WTC11 (cell line): ENCODE results near the gene SLAMF6. TPM values are rescaled to one million over a fixed set of nuclear protein-coding genes. Genes with fewer than 3 reads are reported as not detected.

ENCODE experiments used
- ATAC-seq: fragments of 200-7000 bp; cut with Tn5 transposase; 2 replicates; pipeline ENCODE4 v1.10.0; 2021; ENCODE audit warnings: mild to moderate bottlenecking, moderate library complexity
- CTCF ChIA-PET: fragments of 300-600 bp; sonication (Branson Sonifier 250); formaldehyde crosslinking; loops from one replicate; lab custom pipeline; 2021; ENCODE audit warnings: antibody characterized with exemption; lab: Charles Lee
- POLR2A ChIA-PET: fragments of 350-600 bp; sonication (Branson Sonifier 250); formaldehyde crosslinking; loops from one replicate; lab custom pipeline; 2021; ENCODE audit warnings: antibody characterized with exemption; lab: Charles Lee
- DNase-seq: peaks from one replicate; pipeline ENCODE4 v3.0.0; 2021; ENCODE audit warnings: low spot score
- H3K27ac Mint-ChIP-seq: 2 replicates; pipeline ENCODE4 v1.8.0; 2021; ENCODE audit warnings: mixed read lengths
- H3K27me3 Mint-ChIP-seq: 2 replicates; pipeline ENCODE4 v1.8.0; 2021; ENCODE audit warnings: low read depth, mild to moderate bottlenecking, moderate library complexity, mixed read lengths
- H3K36me3 Mint-ChIP-seq: 2 replicates; pipeline ENCODE4 v1.8.0; 2021; ENCODE audit warnings: mixed read lengths
- H3K4me1 Mint-ChIP-seq: 2 replicates; pipeline ENCODE4 v1.8.0; 2022; ENCODE audit warnings: mixed read lengths
- H3K4me3 Mint-ChIP-seq: 2 replicates; pipeline ENCODE4 v1.8.0; 2021; ENCODE audit warnings: mild to moderate bottlenecking, moderate library complexity, mixed read lengths
- H3K9me3 Mint-ChIP-seq: 2 replicates; pipeline ENCODE4 v1.8.0; 2021; ENCODE audit warnings: mixed read lengths
- CBFB ChIP-seq: sonication (generic); formaldehyde crosslinking; IDR thresholded peaks from 2 replicates; pipeline ENCODE4 v1.8.1; 2022; ENCODE audit warnings: mild to moderate bottlenecking, low read depth, missing genetic modification reagents
- ESRRA ChIP-seq: sonication (generic); formaldehyde crosslinking; IDR thresholded peaks from 2 replicates; pipeline ENCODE4 v1.8.1; 2022; ENCODE audit warnings: mild to moderate bottlenecking, missing genetic modification reagents, borderline replicate concordance
- ETV6 ChIP-seq: sonication (generic); formaldehyde crosslinking; IDR thresholded peaks from 2 replicates; pipeline ENCODE4 v1.8.1; 2022; ENCODE audit warnings: mild to moderate bottlenecking, missing genetic modification reagents
- IRF2 ChIP-seq: sonication (generic); formaldehyde crosslinking; IDR thresholded peaks from 2 replicates; pipeline ENCODE4 v1.8.0; 2022; ENCODE audit warnings: low read depth, missing genetic modification reagents, borderline replicate concordance
- NFYB ChIP-seq: sonication (generic); formaldehyde crosslinking; conservative IDR thresholded peaks from 2 replicates; pipeline ENCODE4 v1.8.0; 2022; ENCODE audit warnings: low read depth, missing genetic modification reagents
- RELA ChIP-seq: sonication (generic); formaldehyde crosslinking; IDR thresholded peaks from 2 replicates; pipeline ENCODE4 v1.8.1; 2022; ENCODE audit warnings: missing genetic modification reagents, mild to moderate bottlenecking, borderline replicate concordance
- SMAD3 ChIP-seq: sonication (generic); formaldehyde crosslinking; IDR thresholded peaks from 2 replicates; pipeline ENCODE4 v1.8.0; 2022; ENCODE audit warnings: missing genetic modification reagents, mild to moderate bottlenecking, borderline replicate concordance
- total RNA-seq: library from RNA; stranded (reverse); gene quantifications from 3 replicates; pipeline ENCODE4 v1.2.3, GENCODE V29; 2021
- TF ChIP-seq, protein P1 (sequence below): sonication (generic); formaldehyde crosslinking; IDR thresholded peaks from 2 replicates; pipeline ENCODE4 v1.8.1; 2022; ENCODE audit warnings: low read depth, missing genetic modification reagents, borderline replicate concordance
- TF ChIP-seq, protein P2 (sequence below): fragments of 250-450 bp; sonication (Bioruptor Pico); conservative IDR thresholded peaks from 2 replicates; pipeline ENCODE4 v1.9.0; 2021; ENCODE audit warnings: mild to moderate bottlenecking
- TF ChIP-seq, protein P3 (sequence below): sonication (generic); formaldehyde crosslinking; IDR thresholded peaks from 2 replicates; pipeline ENCODE4 v1.8.0; 2023; ENCODE audit warnings: missing genetic modification reagents
- TF ChIP-seq, protein P4 (sequence below): sonication (generic); formaldehyde crosslinking; IDR thresholded peaks from 2 replicates; pipeline ENCODE4 v1.8.1; 2022; ENCODE audit warnings: missing genetic modification reagents, borderline replicate concordance
- TF ChIP-seq, protein P5 (sequence below): sonication (generic); formaldehyde crosslinking; IDR thresholded peaks from 2 replicates; pipeline ENCODE4 v1.8.1; 2022; ENCODE audit warnings: mild to moderate bottlenecking, moderate library complexity, missing genetic modification reagents
- TF ChIP-seq, protein P6 (sequence below): sonication (generic); formaldehyde crosslinking; IDR thresholded peaks from 2 replicates; pipeline ENCODE4 v1.8.1; 2023; ENCODE audit warnings: mild to moderate bottlenecking, moderate library complexity, missing genetic modification reagents
- TF ChIP-seq, protein P7 (sequence below): sonication (generic); formaldehyde crosslinking; IDR thresholded peaks from 2 replicates; pipeline ENCODE4 v1.8.0; 2023; ENCODE audit warnings: missing genetic modification reagents, mild to moderate bottlenecking, borderline replicate concordance

The SLAMF6 gene
- total RNA-seq, 1 experiment from 2014 or later, result not detected

DNA sequence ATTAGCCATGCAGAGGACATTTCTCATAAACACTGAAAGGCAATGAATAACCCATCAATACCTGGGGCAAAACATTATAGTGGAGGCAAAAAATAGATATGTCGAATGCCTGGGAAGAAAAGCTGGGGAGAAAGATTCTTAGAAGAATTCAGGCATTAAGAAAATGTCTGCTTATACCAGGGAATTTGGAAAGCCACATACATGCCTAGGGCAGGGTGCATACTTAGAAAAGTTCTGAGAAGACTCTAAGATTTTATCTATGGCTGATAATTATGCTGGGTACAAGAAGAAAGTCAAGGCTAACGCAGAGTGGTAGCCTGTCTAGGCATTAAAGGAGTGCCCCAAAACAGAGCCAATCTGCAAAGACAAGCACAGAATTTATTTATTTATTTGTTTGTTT, 18.4 kb downstream of the SLAMF6 start (continued):
- TF ChIP-seq, protein P1, sequence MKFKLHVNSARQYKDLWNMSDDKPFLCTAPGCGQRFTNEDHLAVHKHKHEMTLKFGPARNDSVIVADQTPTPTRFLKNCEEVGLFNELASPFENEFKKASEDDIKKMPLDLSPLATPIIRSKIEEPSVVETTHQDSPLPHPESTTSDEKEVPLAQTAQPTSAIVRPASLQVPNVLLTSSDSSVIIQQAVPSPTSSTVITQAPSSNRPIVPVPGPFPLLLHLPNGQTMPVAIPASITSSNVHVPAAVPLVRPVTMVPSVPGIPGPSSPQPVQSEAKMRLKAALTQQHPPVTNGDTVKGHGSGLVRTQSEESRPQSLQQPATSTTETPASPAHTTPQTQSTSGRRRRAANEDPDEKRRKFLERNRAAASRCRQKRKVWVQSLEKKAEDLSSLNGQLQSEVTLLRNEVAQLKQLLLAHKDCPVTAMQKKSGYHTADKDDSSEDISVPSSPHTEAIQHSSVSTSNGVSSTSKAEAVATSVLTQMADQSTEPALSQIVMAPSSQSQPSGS (CRISPR knock-in tag), result no peak
- TF ChIP-seq ESRRA, result no peak
- TF ChIP-seq, protein P2, sequence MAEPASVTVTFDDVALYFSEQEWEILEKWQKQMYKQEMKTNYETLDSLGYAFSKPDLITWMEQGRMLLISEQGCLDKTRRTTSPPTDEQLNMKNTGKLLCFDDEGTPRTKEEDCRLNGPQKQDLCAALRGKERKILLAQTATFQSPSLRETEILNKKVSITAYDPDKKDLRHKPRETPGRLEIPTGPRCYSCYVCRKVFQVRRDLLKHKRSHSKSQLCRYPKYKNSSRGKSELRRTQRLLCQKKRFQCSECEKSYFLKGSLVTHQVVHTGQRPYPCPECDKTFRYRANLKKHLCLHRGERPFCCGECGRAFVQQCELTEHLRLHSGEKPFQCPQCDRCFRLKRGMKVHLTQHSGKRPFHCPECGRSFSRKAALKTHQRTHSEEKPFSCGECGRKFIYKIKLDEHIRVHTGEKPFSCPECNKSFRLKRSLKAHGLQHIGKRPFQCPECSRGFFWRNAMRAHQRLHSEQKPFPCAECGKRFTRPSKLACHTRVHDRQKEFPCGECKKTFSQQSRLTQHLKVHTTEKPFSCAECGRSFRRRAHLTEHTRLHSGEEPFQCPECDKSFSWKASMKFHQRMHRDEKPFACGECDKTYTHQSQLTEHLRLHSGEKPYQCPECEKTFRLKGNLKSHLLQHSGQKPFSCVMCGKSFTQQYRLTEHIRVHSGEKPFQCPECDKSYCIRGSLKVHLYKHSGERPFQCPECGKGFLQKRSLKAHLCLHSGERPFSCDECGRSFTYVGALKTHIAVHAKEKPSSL, result no peak
- TF ChIP-seq, all 79 proteins: peak for 0

DNA sequence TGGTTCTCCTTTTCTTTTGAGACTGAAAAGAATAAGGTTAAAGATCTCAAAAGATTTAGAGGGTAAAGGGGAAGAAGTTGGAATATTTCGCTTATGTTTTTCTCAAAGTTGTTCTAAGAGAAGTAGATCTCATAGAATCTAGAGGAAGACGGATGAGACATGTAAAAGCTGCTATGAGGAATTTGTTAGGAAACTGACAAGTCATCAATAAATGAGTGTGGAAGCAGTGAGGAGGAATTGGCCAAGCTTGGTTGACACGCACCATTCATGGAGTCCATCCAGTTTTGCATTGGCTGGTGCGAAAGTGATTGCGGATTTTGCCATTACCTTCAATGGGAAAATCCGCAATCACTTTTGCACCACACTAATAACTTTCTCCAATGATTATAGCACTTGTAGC, 20.0 kb downstream of the SLAMF6 start:
- Mint-ChIP-seq H3K4me3 (no peak overlapping the region), H3K27me3 (peaks cover 15% of the 10 kb centered on the region)

More for the DNA sequence above, 20.0 kb downstream of the SLAMF6 start:
- Mint-ChIP-seq H3K4me1 (no peaks in the 10 kb centered on the region), H3K36me3 (peaks cover 22% of the 10 kb centered on the region), H3K27ac (no peak overlapping the region), H3K9me3 (peaks cover 45% of the 10 kb centered on the region)
- no peak for ATAC-seq
- TF ChIP-seq IRF2 (CRISPR knock-in tag), result no peak
- TF ChIP-seq, protein P3, sequence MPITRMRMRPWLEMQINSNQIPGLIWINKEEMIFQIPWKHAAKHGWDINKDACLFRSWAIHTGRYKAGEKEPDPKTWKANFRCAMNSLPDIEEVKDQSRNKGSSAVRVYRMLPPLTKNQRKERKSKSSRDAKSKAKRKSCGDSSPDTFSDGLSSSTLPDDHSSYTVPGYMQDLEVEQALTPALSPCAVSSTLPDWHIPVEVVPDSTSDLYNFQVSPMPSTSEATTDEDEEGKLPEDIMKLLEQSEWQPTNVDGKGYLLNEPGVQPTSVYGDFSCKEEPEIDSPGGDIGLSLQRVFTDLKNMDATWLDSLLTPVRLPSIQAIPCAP (CRISPR knock-in tag), result no peak
- no peak for TF ChIP-seq NFYB
- TF ChIP-seq ETV6 (CRISPR knock-in tag), result no peak
- TF ChIP-seq, protein P4, sequence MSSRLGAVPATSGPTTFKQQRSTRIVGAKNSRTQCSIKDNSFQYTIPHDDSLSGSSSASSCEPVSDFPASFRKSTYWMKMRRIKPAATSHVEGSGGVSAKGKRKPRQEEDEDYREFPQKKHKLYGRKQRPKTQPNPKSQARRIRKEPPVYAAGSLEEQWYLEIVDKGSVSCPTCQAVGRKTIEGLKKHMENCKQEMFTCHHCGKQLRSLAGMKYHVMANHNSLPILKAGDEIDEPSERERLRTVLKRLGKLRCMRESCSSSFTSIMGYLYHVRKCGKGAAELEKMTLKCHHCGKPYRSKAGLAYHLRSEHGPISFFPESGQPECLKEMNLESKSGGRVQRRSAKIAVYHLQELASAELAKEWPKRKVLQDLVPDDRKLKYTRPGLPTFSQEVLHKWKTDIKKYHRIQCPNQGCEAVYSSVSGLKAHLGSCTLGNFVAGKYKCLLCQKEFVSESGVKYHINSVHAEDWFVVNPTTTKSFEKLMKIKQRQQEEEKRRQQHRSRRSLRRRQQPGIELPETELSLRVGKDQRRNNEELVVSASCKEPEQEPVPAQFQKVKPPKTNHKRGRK, result no peak
- TF ChIP-seq RELA (CRISPR knock-in tag), result no peak
- TF ChIP-seq, protein P5, sequence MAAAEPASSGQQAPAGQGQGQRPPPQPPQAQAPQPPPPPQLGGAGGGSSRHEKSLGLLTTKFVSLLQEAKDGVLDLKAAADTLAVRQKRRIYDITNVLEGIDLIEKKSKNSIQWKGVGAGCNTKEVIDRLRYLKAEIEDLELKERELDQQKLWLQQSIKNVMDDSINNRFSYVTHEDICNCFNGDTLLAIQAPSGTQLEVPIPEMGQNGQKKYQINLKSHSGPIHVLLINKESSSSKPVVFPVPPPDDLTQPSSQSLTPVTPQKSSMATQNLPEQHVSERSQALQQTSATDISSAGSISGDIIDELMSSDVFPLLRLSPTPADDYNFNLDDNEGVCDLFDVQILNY, result no peak
- TF ChIP-seq, protein P6, sequence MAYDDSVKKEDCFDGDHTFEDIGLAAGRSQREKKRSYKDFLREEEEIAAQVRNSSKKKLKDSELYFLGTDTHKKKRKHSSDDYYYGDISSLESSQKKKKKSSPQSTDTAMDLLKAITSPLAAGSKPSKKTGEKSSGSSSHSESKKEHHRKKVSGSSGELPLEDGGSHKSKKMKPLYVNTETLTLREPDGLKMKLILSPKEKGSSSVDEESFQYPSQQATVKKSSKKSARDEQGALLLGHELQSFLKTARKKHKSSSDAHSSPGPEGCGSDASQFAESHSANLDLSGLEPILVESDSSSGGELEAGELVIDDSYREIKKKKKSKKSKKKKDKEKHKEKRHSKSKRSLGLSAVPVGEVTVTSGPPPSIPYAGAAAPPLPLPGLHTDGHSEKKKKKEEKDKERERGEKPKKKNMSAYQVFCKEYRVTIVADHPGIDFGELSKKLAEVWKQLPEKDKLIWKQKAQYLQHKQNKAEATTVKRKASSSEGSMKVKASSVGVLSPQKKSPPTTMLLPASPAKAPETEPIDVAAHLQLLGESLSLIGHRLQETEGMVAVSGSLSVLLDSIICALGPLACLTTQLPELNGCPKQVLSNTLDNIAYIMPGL, result no peak
- TF ChIP-seq, protein P7, sequence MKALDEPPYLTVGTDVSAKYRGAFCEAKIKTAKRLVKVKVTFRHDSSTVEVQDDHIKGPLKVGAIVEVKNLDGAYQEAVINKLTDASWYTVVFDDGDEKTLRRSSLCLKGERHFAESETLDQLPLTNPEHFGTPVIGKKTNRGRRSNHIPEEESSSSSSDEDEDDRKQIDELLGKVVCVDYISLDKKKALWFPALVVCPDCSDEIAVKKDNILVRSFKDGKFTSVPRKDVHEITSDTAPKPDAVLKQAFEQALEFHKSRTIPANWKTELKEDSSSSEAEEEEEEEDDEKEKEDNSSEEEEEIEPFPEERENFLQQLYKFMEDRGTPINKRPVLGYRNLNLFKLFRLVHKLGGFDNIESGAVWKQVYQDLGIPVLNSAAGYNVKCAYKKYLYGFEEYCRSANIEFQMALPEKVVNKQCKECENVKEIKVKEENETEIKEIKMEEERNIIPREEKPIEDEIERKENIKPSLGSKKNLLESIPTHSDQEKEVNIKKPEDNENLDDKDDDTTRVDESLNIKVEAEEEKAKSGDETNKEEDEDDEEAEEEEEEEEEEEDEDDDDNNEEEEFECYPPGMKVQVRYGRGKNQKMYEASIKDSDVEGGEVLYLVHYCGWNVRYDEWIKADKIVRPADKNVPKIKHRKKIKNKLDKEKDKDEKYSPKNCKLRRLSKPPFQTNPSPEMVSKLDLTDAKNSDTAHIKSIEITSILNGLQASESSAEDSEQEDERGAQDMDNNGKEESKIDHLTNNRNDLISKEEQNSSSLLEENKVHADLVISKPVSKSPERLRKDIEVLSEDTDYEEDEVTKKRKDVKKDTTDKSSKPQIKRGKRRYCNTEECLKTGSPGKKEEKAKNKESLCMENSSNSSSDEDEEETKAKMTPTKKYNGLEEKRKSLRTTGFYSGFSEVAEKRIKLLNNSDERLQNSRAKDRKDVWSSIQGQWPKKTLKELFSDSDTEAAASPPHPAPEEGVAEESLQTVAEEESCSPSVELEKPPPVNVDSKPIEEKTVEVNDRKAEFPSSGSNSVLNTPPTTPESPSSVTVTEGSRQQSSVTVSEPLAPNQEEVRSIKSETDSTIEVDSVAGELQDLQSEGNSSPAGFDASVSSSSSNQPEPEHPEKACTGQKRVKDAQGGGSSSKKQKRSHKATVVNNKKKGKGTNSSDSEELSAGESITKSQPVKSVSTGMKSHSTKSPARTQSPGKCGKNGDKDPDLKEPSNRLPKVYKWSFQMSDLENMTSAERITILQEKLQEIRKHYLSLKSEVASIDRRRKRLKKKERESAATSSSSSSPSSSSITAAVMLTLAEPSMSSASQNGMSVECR, result no peak
- no peak for TF ChIP-seq CBFB (CRISPR knock-in tag)
- TF ChIP-seq SMAD3 (CRISPR knock-in tag), result no peak
- CTCF ChIA-PET, result interaction anchor here (1.0 kb wide), 1 partner anchor 41 kb away, joined by 3 read pairs; no protein-coding TSS in a partner anchor
- POLR2A ChIA-PET, result no interaction called here
- DNase-seq, result no peak
